A549 (cell line): Measurements from ENCODE around the gene ARVCF. TPM values are rescaled to one million over a fixed set of nuclear protein-coding genes. Genes with fewer than 3 reads are reported as not detected.

Experiments used
- ATAC-seq, 2 experiments: fragments of 200-7000 bp in 1 of 2; fragments of >200 bp in 1 of 2; cut with Nextera tagmentation in 1 of 2; cut with Tn5 transposase in 1 of 2; 3 replicates each; pipeline versions ENCODE4 v1.8.0 to v1.9.1; 2018 to 2020; ENCODE audit warnings: mild to moderate bottlenecking in 1 of 2, moderate library complexity in 1 of 2
- CTCF ChIA-PET: fragments of 300-600 bp; sonication (Branson Sonifier 250); formaldehyde crosslinking; extraction: SDS; loops from one replicate; lab custom pipeline; 2021; ENCODE audit warnings: antibody characterized with exemption, inconsistent platforms; lab: Yijun Ruan, JAX
- POLR2A ChIA-PET: fragments of 350-600 bp; formaldehyde crosslinking; extraction: SDS; loops from one replicate; lab custom pipeline; 2021; ENCODE audit warnings: antibody characterized with exemption, inconsistent platforms; lab: Yijun Ruan, JAX
- DNase-seq, 2 experiments: peaks; one replicate each; pipeline versions ENCODE4 v3.0.0 to v3.0.0-alpha.2; 2011 to 2016; ENCODE audit warnings: low read depth in 1 of 2, low spot score in 1 of 2
- FAIRE-seq: peaks from 2 replicates; lab custom pipeline; 2011; peaks lifted over from hg19 to GRCh38; lab: Jason Lieb, UNC
- H3K27ac ChIP-seq, 2 experiments: fragments of >200 bp; sonication (Bioruptor Twin); formaldehyde crosslinking; 3 replicates each; pipeline ENCODE4 v1.5.1; 2016 to 2017
- H3K4me1 ChIP-seq: fragments of >200 bp; sonication (Bioruptor Twin); formaldehyde crosslinking; 3 replicates; pipeline ENCODE4 v1.6.1; 2016
- H3K4me2 ChIP-seq: fragments of >200 bp; sonication (Bioruptor Twin); formaldehyde crosslinking; 3 replicates; pipeline ENCODE4 v1.6.1; 2016
- H3K4me3 ChIP-seq: fragments of >200 bp; sonication (Bioruptor Twin); formaldehyde crosslinking; 3 replicates; pipeline ENCODE4 v1.5.1; 2016
- H3K9me3 ChIP-seq: fragments of >200 bp; sonication (Bioruptor Twin); formaldehyde crosslinking; 3 replicates; pipeline ENCODE4 v1.6.1; 2016
- CBX2 ChIP-seq: fragments of 200-600 bp; sonication (generic); IDR thresholded peaks from 2 replicates; pipeline ENCODE4 v1.6.1; 2016; ENCODE audit warnings: low read depth, mild to moderate bottlenecking, borderline replicate concordance
- CEBPB ChIP-seq, 2 experiments: fragments of >200 bp in 1 of 2; sonication (Bioruptor Twin) in 1 of 2; formaldehyde crosslinking in 1 of 2; IDR thresholded peaks; 2 replicates each; pipeline ENCODE4 v1.6.1; 2012 to 2016
- EP300 ChIP-seq, 2 experiments: fragments of >200 bp; sonication (Bioruptor Twin); formaldehyde crosslinking; IDR thresholded peaks; 2 replicates in 1 of 2; 3 replicates in 1 of 2; pipeline ENCODE4 v1.6.1; 2016 to 2017
- FOSL2 ChIP-seq, 2 experiments: fragments of 450-650 bp in 1 of 2; fragments of >200 bp in 1 of 2; sonication (Bioruptor Twin) in 1 of 2; formaldehyde crosslinking; IDR thresholded peaks; 2 replicates each; pipeline versions ENCODE4 v1.5.0 to v1.6.1; 2016 to 2020; ENCODE audit warnings: mild to moderate bottlenecking in 1 of 2, moderate library complexity in 1 of 2
- FOXS1 ChIP-seq: fragments of 250-450 bp; sonication (Bioruptor Pico); IDR thresholded peaks from 2 replicates; pipeline ENCODE4 v1.5.0; 2020; ENCODE audit warnings: mild to moderate bottlenecking, moderate library complexity
- HOXA7 ChIP-seq: fragments of 250-450 bp; sonication (Bioruptor Pico); IDR thresholded peaks from 2 replicates; pipeline ENCODE4 v1.5.0; 2020; ENCODE audit warnings: mild to moderate bottlenecking, moderate library complexity
- HOXB5 ChIP-seq: fragments of 250-450 bp; sonication (Bioruptor Pico); IDR thresholded peaks from 2 replicates; pipeline ENCODE4 v1.5.0; 2020; ENCODE audit warnings: mild to moderate bottlenecking, moderate library complexity
- JUN ChIP-seq, 2 experiments: fragments of >200 bp; sonication (Bioruptor Twin); formaldehyde crosslinking; IDR thresholded peaks; 2 replicates in 1 of 2; 3 replicates in 1 of 2; pipeline ENCODE4 v1.6.1; 2016 to 2017
- JUNB ChIP-seq: fragments of >200 bp; sonication (Bioruptor Twin); formaldehyde crosslinking; IDR thresholded peaks from 2 replicates; pipeline ENCODE4 v1.6.1; 2016
- KDM1A ChIP-seq: fragments of 200-600 bp; sonication (generic); IDR thresholded peaks from 2 replicates; pipeline ENCODE4 v1.6.1; 2016; ENCODE audit warnings: low read depth, mild to moderate bottlenecking
- PHF8 ChIP-seq: fragments of 200-600 bp; sonication (generic); IDR thresholded peaks from 2 replicates; pipeline ENCODE4 v1.6.1; 2016; ENCODE audit warnings: low read depth, mild to moderate bottlenecking, antibody characterized with exemption, moderate library complexity, borderline replicate concordance
- RCOR1 ChIP-seq: fragments of 150-350 bp; IDR thresholded peaks from 2 replicates; pipeline ENCODE4 v1.6.1; 2014; ENCODE audit warnings: antibody characterized with exemption, low read length, low read depth
- RNF2 ChIP-seq: fragments of 200-600 bp; sonication (generic); IDR thresholded peaks from 2 replicates; pipeline ENCODE4 v1.6.1; 2016; ENCODE audit warnings: low read depth, mild to moderate bottlenecking, antibody characterized with exemption, moderate library complexity, borderline replicate concordance
- TFCP2L1 ChIP-seq: fragments of 250-450 bp; sonication (Bioruptor Pico); IDR thresholded peaks from 2 replicates; pipeline ENCODE4 v1.5.0; 2021; ENCODE audit warnings: mild to moderate bottlenecking
- WGBS: methylation state at CpG from one replicate; pipeline ENCODE4 v1.1.6; 2017; ENCODE audit errors: missing lambda C conversion rate; 5-methylcytosine and 5-hydroxymethylcytosine counted together
- polyA plus RNA-seq, 4 experiments: library from polyadenylated mRNA; depleted of rRNA in 3 of 4; stranded (reverse); fragments of >200 nt; fragmentation: RNase III in 1 of 4; extraction: RNeasy Plus Mini Kit Qiagen cat#74134 plus additional on column Dnase treatment in 1 of 4; gene quantifications; 2 replicates in 3 of 4; 3 replicates in 1 of 4; pipeline ENCODE4 v1.2.3, GENCODE V29; 2011 to 2017
- TF ChIP-seq, protein P1 (sequence below): IDR thresholded peaks from 2 replicates; pipeline ENCODE4 v1.6.1; 2012
- TF ChIP-seq, protein P2 (sequence below): fragments of 150-350 bp; IDR thresholded peaks from 2 replicates; pipeline ENCODE4 v1.6.1; 2014; ENCODE audit warnings: low read depth, mild to moderate bottlenecking, low read length
- TF ChIP-seq, protein P3 (sequence below): fragments of 250-450 bp; sonication (Bioruptor Pico); IDR thresholded peaks from 2 replicates; pipeline ENCODE4 v1.5.0; 2020; ENCODE audit warnings: low read depth, mild to moderate bottlenecking, moderate library complexity
- TF ChIP-seq, protein P4 (sequence below): IDR thresholded peaks from 2 replicates; pipeline ENCODE4 v1.6.1; 2012
- TF ChIP-seq, protein P5 (sequence below): fragments of >200 bp; sonication (Bioruptor Twin); formaldehyde crosslinking; IDR thresholded peaks from 2 replicates; pipeline ENCODE4 v1.6.1; 2016
- TF ChIP-seq, protein P6 (sequence below): fragments of 250-450 bp; sonication (Bioruptor Pico); IDR thresholded peaks from 2 replicates; pipeline ENCODE4 v1.5.0; 2021; ENCODE audit warnings: mild to moderate bottlenecking, moderate library complexity, borderline replicate concordance

ARVCF gene
- polyA plus RNA-seq, 2 of the 4 experiments (the other 2 are of a cell fraction) = 0.81 to 2.1 TPM

DNA sequence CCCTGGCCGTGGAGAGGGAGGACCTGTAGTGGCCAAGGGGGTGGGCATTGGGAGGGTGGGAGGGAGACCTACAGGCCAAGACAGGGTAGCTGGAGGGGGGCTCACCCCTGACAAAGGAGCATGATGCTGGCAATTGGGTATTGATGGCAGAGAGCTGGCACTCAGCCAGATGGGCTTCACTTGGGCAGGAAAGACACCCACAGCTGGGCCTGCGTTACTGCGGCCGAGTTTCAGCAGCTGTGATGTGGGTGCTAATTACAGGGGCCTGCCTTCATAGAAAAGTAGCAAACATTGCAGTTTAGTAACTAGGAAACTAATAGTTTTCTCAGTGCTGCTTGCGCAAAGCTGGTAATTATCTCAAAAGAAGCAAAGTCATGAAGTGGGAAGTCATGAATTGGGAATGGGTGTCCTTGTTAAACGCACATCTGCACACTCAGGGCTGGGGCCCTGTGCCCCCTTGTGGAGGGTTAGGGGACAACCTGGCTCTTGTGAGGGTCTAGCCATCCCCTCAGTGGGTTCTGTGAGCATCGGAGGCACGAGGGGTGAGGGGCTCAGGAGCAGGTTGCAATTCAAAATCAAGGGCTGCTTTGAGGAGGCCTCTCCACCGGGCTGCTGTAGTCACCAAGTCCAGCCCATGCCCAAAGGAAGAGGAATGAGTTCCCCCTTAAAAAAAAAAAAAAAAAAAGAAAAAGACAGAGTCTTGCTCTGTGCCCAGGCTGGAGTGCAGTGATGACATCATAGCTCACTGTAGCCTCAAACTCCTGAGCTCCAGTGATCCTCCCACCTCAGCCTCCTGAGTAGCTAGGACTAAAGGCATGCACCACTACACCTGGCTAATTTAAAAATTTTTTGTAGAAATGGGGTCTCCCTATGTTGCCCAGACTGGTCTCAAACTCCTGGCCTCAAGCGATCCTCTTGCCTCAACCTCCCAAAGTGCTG is 50.6 kb downstream of the ARVCF start (continued):
- TF ChIP-seq FOSL2 (IDR thresholded peaks at IDR 0.05) (no peak), FOSL2 (CRISPR knock-in tag; IDR thresholded peaks at IDR 0.05) (no peak)

DNA sequence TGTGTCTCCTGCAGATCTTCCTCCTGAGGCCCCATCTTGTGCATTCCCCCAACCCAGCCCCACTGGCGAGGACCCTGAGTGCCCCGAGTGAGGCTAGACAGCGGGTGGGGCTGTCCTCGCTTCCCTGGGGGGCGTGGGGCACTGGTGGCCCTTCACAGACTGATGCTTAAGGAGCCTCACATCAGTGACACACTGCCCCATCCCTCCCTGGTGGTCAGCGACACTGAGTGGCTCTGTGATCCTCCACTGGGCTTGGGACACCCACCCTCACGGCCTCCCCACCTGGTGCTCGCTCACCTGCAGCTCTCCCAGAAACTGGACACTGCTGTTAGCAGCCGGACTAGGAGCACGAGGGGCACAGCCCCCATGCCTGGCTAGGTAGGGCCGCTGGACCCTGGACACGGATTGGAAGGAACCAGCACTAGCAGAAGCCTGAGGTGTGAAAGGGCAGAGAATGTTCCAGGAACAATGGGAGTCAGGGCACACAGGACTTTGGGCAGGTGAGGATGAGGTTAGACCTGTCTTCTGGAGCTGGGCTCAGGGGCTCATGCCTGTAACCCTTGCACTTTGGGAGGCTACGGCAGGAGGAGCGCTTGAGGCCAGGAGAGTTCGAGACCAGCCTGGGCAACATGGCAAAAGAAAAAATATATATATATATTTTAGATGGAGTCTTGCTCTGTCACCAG is 51.8 kb downstream of the ARVCF start:
- no peak overlapping the region for H3K4me3 ChIP-seq
- ChIA-PET POLR2A (no interaction called here), CTCF (interaction anchor here (1.4 to 3.8 kb wide), 5 partner anchors 8 to 235 kb away, joined by 5 to 20 read pairs (median 9); no protein-coding TSS in a partner anchor)
- H3K27ac ChIP-seq = no peak overlapping the region
- no peak overlapping the region for H3K4me2 ChIP-seq
- TF ChIP-seq HOXB5 (CRISPR knock-in tag) (no peak), HOXA7 (no peak), KDM1A (no peak), FOXS1 (CRISPR knock-in tag) (no peak), PHF8 (no peak), RNF2 (no peak), TFCP2L1 (CRISPR knock-in tag) (no peak), CBX2 (no peak), JUN (IDR thresholded peaks at IDR 0.05) (no peak)
- TF ChIP-seq, protein P1, sequence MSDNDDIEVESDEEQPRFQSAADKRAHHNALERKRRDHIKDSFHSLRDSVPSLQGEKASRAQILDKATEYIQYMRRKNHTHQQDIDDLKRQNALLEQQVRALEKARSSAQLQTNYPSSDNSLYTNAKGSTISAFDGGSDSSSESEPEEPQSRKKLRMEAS = no peak
- 90% methylated on average over 9 of the region's 15 CpGs for WGBS
- DNase-seq = no peak
- no peaks in the 10 kb centered on the region; the same call in 2 of the 3 replicates for H3K4me1 ChIP-seq
- no peaks in the 10 kb centered on the region for H3K9me3 ChIP-seq
- ATAC-seq = no peak
- no peak for FAIRE-seq

DNA sequence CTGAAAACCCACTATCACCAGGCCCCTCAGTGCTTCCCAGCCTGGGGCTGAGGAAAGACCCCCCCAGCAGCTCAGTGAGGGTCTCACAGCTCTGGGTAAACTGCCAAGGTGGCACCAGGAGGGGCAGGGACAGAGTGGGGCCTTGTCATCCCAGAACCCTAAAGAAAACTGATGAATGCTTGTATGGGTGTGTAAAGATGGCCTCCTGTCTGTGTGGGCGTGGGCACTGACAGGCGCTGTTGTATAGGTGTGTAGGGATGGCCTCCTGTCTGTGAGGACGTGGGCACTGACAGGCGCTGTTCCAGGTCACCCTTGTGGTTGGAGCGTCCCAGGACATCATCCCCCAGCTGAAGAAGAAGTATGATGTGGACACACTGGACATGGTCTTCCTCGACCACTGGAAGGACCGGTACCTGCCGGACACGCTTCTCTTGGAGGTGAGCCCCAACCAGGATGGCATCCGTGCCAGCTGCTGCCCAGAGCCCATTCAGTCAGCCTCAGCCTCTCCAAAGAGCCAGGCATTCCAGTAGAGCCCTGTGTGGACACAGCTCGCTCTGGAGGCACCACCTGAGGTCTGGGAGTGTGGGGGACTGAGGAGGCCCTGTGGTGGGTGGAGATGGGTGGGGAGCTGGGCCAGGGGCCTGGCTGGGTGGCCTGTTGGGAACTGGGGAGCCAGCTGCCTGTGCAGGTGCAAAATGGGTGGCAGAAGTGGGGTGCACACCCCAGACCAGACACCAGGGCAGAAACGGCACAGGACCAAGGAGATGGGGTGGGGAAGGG is 52.6 kb downstream of the ARVCF start:
- DNase-seq (no peak), FAIRE-seq (no peak), ATAC-seq (no peak)
- Histone ChIP-seq H3K4me3 (no peak overlapping the region), H3K27ac (no peak overlapping the region), H3K4me1 (peaks cover 7% of the 10 kb centered on the region; the same call in 1 of the 3 replicates), H3K9me3 (no peaks in the 10 kb centered on the region), H3K4me2 (no peak overlapping the region)
- TF ChIP-seq, protein P2, sequence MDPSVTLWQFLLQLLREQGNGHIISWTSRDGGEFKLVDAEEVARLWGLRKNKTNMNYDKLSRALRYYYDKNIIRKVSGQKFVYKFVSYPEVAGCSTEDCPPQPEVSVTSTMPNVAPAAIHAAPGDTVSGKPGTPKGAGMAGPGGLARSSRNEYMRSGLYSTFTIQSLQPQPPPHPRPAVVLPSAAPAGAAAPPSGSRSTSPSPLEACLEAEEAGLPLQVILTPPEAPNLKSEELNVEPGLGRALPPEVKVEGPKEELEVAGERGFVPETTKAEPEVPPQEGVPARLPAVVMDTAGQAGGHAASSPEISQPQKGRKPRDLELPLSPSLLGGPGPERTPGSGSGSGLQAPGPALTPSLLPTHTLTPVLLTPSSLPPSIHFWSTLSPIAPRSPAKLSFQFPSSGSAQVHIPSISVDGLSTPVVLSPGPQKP = no peak
- TF ChIP-seq RCOR1 (no peak), EP300 (IDR thresholded peaks at IDR 0.05) (no peak), CEBPB (IDR thresholded peaks at IDR 0.05) (no peak), TFCP2L1 (CRISPR knock-in tag) (no peak), JUNB (no peak)
- TF ChIP-seq, protein P3, sequence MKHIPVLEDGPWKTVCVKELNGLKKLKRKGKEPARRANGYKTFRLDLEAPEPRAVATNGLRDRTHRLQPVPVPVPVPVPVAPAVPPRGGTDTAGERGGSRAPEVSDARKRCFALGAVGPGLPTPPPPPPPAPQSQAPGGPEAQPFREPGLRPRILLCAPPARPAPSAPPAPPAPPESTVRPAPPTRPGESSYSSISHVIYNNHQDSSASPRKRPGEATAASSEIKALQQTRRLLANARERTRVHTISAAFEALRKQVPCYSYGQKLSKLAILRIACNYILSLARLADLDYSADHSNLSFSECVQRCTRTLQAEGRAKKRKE = no peak
- TF ChIP-seq, protein P4, sequence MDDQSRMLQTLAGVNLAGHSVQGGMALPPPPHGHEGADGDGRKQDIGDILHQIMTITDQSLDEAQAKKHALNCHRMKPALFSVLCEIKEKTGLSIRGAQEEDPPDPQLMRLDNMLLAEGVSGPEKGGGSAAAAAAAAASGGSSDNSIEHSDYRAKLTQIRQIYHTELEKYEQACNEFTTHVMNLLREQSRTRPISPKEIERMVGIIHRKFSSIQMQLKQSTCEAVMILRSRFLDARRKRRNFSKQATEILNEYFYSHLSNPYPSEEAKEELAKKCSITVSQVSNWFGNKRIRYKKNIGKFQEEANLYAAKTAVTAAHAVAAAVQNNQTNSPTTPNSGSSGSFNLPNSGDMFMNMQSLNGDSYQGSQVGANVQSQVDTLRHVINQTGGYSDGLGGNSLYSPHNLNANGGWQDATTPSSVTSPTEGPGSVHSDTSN = no peak
- TF ChIP-seq, protein P5, sequence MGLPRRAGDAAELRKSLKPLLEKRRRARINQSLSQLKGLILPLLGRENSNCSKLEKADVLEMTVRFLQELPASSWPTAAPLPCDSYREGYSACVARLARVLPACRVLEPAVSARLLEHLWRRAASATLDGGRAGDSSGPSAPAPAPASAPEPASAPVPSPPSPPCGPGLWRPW = no peak
- TF ChIP-seq, protein P6, sequence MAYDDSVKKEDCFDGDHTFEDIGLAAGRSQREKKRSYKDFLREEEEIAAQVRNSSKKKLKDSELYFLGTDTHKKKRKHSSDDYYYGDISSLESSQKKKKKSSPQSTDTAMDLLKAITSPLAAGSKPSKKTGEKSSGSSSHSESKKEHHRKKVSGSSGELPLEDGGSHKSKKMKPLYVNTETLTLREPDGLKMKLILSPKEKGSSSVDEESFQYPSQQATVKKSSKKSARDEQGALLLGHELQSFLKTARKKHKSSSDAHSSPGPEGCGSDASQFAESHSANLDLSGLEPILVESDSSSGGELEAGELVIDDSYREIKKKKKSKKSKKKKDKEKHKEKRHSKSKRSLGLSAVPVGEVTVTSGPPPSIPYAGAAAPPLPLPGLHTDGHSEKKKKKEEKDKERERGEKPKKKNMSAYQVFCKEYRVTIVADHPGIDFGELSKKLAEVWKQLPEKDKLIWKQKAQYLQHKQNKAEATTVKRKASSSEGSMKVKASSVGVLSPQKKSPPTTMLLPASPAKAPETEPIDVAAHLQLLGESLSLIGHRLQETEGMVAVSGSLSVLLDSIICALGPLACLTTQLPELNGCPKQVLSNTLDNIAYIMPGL = no peak
- TF ChIP-seq, protein P1 = no peak
- ChIA-PET POLR2A (no interaction called here), CTCF (interaction anchor here (0.9 to 3.8 kb wide), 6 partner anchors 9 to 50 kb away, joined by 3 to 20 read pairs (median 6); no protein-coding TSS in a partner anchor)
- 84% methylated on average over 10 of the region's 12 CpGs for WGBS
